Activated naive CD8-positive, alpha-beta T cell treated with anti-CD3 and anti-CD28 coated beads, Interleukin-2, amount 50 U/mL, for 16 hours (primary cell): Measurements from ENCODE around the gene DCDC1.

Experiments
- DNase-seq: peaks from one replicate; pipeline ENCODE4 v3.0.0-alpha.2; 2020; ENCODE audit warnings: low read depth, low spot score

DCDC1 gene

DNA sequence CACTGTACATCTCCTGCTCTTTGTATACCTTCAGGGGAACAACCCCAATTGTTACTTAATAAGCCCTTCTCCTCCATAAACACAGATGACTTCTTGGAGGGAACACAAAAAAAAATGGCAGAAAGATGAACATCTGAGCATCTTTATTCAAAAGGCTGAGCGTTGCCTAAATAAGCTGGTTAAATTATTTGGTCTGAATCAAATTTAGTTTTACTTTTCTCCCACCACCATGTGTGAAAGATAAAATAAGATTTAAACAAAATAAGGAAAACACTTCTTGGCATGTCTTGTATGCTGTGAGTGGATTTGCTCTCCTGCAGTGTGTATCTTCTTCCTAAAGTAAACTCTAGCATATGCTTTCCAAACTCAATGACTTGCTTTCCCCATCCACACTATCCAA lies 137.9 kb downstream of the DCDC1 start:
- DNase-seq: no peak

GRCh38 chr11:31218847-31219246 lies 150.7 kb downstream of the DCDC1 start:
- no peak for DNase-seq

DNA sequence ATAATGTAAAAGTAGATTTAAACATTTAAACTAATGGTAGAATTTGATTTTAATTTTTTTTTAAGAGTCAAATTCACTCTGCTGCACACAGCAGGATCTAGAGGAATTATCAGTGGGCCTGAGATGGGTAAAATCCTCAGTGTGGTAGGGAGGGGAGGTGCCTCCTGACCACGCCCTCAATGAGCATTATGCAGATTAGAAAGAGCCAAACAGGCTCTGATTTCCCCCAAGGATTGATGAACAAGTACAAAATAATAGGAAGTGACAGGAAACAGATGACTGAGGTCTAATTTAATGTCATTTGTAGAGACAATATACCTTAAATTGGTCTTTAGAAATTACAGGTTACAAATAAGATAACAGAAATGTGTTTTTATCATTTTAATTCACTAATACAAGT lies 155.2 kb downstream of the DCDC1 start:
- DNase-seq: no peak

DNA sequence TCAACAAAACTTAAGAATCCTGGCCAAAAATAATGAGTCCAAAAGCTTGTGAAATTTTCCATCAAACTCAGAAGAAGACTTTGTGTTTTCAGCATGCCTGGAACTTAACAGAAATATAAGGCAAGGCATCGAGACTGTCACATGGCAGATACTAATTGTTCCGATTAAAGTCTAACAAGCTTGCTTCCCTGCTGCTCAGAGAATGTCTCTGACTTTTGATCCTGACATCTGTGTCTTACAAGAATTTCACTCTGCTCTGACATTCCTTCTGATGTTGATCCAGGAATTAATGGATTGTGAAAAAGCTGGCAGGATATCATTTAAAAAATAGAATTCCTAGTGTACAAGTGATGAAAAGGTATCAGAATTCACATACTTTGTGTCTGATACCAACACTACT lies 170.2 kb downstream of the DCDC1 start:
- no peak for DNase-seq

DNA sequence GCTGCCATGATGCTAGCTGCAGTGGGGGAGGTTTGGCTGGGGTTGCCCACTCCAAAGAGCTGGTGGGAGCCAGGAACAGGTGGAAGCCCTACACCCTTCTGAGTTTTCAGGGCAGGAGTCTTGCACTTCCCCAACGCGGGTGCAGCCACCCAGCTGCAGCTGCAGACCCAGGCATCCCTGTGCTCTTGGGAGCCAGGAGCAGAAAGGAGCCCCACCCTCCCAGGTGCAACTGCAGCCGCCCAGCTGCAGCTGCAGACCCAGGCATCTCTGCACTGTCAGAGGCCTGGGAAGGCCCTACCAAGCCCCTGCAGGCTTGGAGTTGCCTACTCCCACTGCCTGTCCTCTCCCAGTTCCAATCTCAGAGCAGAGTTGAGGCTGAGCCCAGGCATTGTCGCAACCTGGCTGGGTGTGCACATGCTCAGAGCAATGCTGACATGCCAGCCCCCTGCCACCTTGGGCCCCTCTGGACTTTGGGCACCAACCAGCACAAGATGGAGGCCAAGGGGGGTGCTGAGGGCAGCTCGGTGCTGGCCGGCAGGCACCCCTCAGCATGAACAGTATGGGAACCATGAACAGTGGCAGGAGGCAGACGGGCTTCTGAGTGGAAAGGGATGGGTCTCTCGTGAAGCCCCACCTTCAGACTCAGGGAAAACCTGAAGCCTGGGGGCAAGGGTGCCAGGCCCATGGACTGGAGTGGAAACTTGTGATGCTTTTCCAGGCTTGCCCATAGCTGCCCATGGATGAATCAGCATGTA lies 195.4 kb downstream of the DCDC1 start:
- DNase-seq: no peak

GRCh38 chr11:31160504-31161422 lies 208.8 kb downstream of the DCDC1 start:
- DNase-seq: no peak

DNA sequence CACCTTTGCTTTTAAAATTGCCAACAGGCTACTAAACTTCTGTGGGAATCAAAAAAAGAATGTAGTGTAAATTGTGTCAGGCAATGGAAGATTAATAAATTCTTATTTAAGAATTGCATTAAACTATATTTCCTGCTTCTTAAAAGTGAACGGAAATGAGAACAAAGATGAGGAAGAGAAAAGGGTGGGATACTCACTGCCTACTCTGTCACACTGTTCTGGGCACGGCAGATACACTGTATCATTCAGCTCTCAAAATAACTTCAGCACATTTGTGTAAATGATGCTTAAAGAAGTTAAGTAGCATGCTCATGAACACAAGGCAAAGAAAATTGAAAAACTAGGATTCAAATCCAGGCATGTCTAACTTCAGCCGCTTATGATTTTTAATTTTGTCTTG lies 218.7 kb downstream of the DCDC1 start:
- no peak for DNase-seq

GRCh38 chr11:31150011-31150410 lies 219.5 kb downstream of the DCDC1 start:
- no peak for DNase-seq

GRCh38 chr11:31141789-31142188 lies 227.8 kb downstream of the DCDC1 start:
- DNase-seq: no peak

DNA sequence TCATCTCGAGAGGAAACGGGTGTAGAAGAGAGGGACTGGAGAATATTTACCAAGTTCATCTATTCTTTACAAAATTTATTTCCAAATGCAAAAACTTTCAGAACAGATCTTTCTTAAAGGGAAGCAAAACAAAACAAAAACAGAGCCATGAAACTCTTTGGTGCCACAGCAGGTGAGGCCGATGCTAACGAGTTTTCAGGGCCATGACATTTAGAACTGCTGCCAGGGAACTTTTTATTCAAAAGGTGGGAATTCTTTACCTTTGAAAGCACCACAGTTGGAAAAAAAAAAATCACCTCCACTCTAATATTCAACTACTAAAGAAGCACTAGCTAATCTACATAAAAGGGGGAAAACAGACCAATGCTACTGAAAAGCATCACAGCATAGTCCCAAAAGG lies 230.1 kb downstream of the DCDC1 start:
- no peak for DNase-seq

- no peak for DNase-seq
Observed at GRCh38 chr11:31132531-31133421, 236.8 kb downstream of the DCDC1 start.

DNA sequence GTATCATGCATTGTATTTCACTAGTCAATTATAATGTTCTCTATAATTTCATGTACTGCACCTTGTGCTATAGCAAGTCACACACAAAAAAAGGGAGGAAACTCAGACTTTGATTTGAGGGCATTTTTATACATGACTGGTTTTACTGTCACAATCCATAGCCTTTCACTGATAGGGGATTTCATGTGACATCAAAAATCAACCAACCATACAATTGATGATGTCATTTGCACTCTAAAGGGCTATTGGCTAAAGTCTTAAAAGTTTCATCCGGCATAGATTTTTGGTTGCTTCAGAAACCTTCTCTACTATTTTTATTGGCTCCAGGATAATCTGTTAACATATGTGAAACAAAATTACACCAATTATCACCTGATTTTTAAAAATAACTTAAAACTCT lies 237.8 kb downstream of the DCDC1 start:
- DNase-seq: no peak

- DNase-seq: no peak
Observed at GRCh38 chr11:31127290-31127689, 242.2 kb downstream of the DCDC1 start.

- no peak for DNase-seq
Observed at GRCh38 chr11:31120428-31120827, 249.1 kb downstream of the DCDC1 start.

DNA sequence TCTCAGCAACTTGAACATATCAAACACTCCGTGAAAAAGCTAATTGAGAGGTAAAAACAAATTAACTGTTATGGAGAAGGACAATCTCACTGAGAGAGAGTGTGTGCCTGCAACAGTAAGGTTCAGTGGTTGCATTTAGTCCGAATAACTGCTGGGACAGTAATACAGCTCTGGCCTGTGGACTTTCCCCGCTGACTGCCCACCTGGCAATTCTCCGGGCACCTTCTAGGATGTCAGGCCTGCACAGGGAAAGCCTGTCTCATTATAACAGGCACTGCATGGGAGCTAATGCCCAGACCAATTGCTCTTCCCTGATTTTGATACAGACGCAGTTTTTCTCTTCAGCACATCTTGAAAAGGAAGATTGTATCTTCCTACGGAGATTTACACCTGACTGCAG lies 251.0 kb downstream of the DCDC1 start:
- DNase-seq: no peak

DNA sequence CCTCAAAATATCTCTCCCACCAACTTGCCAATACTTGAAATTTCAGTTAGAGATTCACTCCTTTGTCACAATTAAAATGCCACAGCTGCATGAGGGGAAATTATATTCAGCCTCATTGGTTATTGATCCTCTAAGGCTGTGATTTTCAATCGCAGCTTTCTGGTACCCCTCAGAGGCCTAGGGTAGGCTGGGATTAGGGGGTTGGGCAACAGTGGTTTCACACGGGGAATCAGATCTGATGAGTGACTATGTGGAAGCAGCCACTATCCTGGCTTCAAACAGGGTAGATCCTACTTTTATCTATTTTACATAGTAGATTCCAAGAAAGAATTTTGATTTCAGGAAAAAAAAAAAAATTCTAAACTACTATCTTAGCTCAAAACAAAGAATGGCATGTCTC lies 252.5 kb downstream of the DCDC1 start:
- no peak for DNase-seq

- DNase-seq: no peak
Observed at GRCh38 chr11:31114442-31114841, 255.1 kb downstream of the DCDC1 start.

DNA sequence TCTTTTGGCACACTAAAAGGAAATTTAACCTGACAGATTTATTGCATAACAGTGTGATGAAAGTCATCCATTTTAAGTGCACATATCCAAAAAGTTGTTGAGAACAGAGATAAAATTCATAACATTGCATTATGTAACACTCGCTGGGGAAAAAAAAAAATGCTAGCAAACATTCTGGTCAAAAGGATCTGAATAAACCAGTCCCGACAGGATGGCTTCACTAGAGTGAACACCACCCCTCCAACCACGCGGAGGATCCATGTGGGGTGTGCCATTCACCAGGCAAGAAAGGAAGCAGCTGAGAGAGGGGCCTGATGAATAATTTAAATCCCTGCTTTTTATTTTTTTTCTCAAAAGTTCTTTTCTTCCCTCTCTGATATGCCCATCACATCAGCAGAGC lies 258.7 kb downstream of the DCDC1 start:
- DNase-seq: no peak

- DNase-seq: no peak
Observed at GRCh38 chr11:31109446-31109845, 260.1 kb downstream of the DCDC1 start.

DNA sequence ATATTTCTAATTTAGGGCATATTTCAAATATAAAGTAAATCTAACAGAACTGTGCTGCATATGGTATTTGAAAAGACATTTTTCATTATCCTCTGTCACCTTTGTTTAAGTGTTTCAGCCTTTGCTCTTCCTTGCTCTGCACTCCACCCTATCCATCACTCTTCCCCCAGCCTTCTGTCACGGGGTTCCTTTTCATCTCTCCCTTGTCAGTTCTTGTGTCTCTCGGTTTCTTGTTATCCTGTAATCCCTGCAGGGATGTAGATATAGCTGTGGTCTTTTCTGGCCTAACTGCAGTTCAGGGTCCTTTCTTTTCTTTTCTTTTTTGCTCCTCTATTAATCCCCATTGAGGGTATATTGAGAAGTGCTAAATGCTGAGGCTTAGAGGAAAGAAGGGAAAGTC lies 261.9 kb downstream of the DCDC1 start:
- no peak for DNase-seq

DNA sequence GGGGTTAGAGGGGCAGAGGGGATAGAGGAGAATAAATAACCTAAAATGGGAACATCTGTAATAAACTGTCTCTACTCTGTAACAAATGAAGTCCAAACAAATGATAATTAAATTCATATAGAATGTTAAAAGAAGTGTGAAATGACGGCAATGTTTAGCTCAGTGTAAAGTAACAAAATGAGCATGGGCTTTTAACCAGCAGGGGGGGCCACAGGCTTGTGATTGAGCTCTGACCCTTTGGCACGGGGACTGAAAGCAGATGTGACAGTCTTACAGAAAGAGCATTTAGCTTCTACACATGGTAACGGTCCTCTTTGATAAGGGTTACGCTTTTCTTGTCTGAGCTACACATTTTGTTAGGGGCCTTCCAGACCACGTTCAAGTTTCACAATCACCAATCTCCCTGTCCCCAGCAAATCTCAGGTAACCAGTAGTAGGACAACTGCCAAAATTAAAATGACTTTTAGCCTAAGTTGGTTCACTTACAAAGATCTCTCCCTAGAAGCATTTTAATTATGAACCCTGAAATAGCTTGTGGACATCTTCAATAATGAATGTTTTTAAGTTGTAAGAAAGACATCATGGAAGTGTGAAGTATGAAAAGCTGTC lies 262.5 kb downstream of the DCDC1 start:
- no peak for DNase-seq

- no peak for DNase-seq
Observed at GRCh38 chr11:31106326-31106725, 263.2 kb downstream of the DCDC1 start.
